Measurements from ENCODE around the gene STPG3. TPM values are rescaled to one million over a fixed set of nuclear protein-coding genes. Genes with fewer than 3 reads are reported as not detected.
A peak's percentile ranks its signal among the peaks of the same experiment; 100 is the strongest.

Gene STPG3
- total and polyA plus RNA-seq, 7 donors = 0.08 TPM; not detected in 6

DNA sequence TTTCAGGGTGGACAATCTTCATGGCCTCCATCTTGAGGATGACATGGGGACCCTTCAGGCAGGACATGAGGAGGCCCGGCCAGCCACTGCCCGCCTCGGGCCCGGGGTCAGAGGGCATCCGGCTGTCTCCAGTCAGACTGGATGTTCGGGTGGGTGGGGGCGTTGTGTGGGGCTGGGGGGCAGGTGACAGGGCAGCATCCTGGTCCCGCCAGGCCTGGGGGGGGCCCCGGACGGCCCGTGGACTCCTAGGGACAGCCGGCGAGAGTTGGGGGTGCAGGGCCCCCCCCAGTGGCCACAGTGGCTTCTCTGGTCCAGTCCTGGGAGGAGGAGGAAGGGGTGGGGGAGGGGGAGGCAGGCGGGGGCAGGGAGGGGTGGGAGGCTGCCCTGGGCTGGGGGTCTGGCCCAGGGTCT lies 30.0 kb upstream of the STPG3 start:
- no peaks in the 10 kb centered on the region for H3K36me3 ChIP-seq (ENCODE audit: insufficient read depth in 1 of 2, low read depth in 1 of 2)
- peak overlapping the region; percentile 57 for H3K4me3 ChIP-seq
- no peaks in the 10 kb centered on the region for H3K27me3 ChIP-seq (ENCODE audit: insufficient read depth in 3 of 3, low read length in 2 of 3)
- ATAC-seq (no peak), DNase-seq (no peak)
- no peak overlapping the region for H3K27ac ChIP-seq
- TF ChIP-seq, protein P1, sequence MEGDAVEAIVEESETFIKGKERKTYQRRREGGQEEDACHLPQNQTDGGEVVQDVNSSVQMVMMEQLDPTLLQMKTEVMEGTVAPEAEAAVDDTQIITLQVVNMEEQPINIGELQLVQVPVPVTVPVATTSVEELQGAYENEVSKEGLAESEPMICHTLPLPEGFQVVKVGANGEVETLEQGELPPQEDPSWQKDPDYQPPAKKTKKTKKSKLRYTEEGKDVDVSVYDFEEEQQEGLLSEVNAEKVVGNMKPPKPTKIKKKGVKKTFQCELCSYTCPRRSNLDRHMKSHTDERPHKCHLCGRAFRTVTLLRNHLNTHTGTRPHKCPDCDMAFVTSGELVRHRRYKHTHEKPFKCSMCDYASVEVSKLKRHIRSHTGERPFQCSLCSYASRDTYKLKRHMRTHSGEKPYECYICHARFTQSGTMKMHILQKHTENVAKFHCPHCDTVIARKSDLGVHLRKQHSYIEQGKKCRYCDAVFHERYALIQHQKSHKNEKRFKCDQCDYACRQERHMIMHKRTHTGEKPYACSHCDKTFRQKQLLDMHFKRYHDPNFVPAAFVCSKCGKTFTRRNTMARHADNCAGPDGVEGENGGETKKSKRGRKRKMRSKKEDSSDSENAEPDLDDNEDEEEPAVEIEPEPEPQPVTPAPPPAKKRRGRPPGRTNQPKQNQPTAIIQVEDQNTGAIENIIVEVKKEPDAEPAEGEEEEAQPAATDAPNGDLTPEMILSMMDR (IDR thresholded peaks at IDR 0.05) = no peak
- WGBS, 3 donors = 69 to 79% (median 76%) methylated on average over 13 to 14 of the region's 14 CpGs
- intact Hi-C loops (cut with DNase I) = no loop called here
- H3K4me1 ChIP-seq = peaks cover 11% of the 10 kb centered on the region
- no peaks in the 10 kb centered on the region for H3K9me3 ChIP-seq

DNA sequence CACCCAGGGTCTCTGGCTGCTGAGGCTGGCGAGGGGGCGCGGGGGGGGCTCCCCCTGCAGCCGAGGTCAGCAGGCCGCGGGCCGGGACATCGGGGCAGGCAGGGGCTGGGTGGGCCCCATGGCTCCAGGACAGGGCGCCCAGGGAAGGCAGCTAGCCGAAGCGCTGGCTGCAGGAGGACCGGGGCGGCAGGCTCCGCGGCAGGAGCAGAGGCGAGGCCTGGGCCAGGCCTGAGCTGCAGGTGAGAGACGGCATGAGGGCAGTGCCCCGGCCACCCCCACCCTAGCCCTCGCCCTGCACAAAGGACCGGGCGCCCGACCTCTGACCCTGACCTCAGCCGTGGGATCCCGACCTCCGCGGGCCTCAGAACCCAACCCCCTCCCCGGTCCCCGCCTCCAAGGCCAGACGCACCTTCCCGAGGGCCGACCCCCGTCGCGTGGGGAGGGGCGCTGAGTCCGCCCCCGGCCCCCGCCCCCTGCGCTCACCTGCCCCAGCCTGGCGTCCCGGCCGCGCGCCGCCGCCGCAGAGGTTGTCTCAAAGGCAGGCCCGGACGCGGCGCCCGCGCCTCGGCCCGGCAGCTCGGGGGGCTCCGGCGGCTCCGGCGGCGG lies 29.5 kb upstream of the STPG3 start:
- no peak overlapping the region for H3K27ac ChIP-seq
- ATAC-seq = no peak
- peaks cover 11% of the 10 kb centered on the region for H3K4me1 ChIP-seq

GRCh38 chr9:137222190-137223077 lies 28.7 kb upstream of the STPG3 start, which contains the start of gene RNF208:
Gene RNF208, minus strand, starts transcription at chr9:137222240. Its CDS starts 1,028 bp downstream, at chr9:137221212.
- Histone ChIP-seq H3K36me3 (ENCODE audit: insufficient read depth in 1 of 2, low read depth in 1 of 2) (no peaks in the 10 kb centered on the region), H3K27me3 (ENCODE audit: insufficient read depth in 3 of 3, low read length in 2 of 3) (peaks cover 0 to 6% (median 0%) of the 10 kb centered on the region in 3 donors), H3K4me1 (peaks cover 11% of the 10 kb centered on the region), H3K27ac (peak within 1 kb of the TSS; percentile 83), H3K9me3 (no peaks in the 10 kb centered on the region), H3K4me3 (peak within 1 kb of the TSS; percentile 76)
- TF ChIP-seq, protein P1 (IDR thresholded peaks at IDR 0.05) = no peak
- ATAC-seq = peak; percentile 12 to 45 (median 32)
- no peak for DNase-seq
- WGBS, 3 donors = 4 to 6% (median 5%) methylated on average over 33 to 88 of the region's 88 CpGs
- intact Hi-C loops (cut with DNase I) = loop anchor here in 1 of 2 donors (2.0 kb wide), 1 partner anchor 34 kb away; the partner anchor contains the start of genes ANAPC2 and SSNA1

More for the DNA sequence above, 29.5 kb upstream of the STPG3 start:
- Histone ChIP-seq H3K36me3 (ENCODE audit: insufficient read depth in 1 of 2, low read depth in 1 of 2) (no peaks in the 10 kb centered on the region), H3K9me3 (no peaks in the 10 kb centered on the region), H3K27me3 (ENCODE audit: insufficient read depth in 3 of 3, low read length in 2 of 3) (no peaks in the 10 kb centered on the region), H3K4me3 (peak overlapping the region; percentile 57)
- DNase-seq = no peak
- WGBS, 3 donors = 8 to 14% (median 10%) methylated on average over 32 to 61 of the region's 61 CpGs
- intact Hi-C loops (cut with DNase I) = loop anchor here in 1 of 2 donors (2.0 kb wide), 1 partner anchor 33 kb away; the partner anchor contains the start of genes ANAPC2 and SSNA1
- TF ChIP-seq, protein P1 (IDR thresholded peaks at IDR 0.05) = no peak

DNA sequence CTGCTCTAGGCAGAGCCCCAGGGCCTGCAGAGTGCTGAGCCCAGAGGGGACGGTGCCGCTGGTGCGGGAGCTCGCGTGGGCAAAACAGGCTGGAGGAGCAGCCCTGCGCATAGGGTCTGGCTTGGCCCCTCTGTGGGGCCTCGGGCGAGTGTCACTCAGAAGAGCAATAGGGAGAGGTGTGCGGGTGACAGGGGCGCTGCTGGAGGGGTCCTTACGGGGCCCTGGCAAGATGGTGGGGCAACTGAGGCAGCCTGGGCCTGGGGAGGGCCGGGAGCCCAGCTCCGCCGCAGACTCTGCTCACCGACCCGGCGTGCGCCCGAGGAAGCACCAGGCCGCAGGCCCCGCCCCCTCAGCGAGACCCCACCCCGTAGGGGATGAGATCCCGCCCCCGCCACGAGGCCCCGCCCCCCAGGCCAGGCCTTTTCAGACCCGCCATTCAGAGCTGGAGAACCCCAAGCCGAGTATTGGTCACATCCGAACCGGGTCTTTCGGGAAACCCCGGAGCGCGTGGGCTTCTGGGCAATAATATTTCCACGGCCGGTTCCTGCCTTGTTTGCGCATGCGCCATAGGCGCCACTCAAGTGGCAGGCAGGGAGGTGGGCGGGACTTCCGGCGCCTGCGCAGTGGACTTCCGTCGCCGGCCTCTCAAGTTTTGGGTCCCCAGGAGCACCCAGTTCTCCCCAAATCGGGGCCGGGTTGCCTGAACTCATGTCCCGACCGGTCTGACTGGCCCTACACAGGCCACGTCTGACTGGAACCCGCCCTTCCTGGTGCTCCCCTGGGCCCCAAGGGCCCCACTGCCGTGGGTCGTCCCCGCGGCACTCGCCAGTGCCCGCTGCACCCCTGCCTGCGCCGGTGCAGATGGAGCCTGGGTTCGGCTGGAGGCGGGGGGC lies 27.8 kb upstream of the STPG3 start:
- TF ChIP-seq, protein P1 (IDR thresholded peaks at IDR 0.05) = no peak

More for the DNA sequence above, 27.8 kb upstream of the STPG3 start:
- Histone ChIP-seq H3K9me3 (no peaks in the 10 kb centered on the region), H3K36me3 (ENCODE audit: insufficient read depth in 1 of 2, low read depth in 1 of 2) (no peaks in the 10 kb centered on the region), H3K27ac (peak overlapping the region; percentile 83), H3K4me1 (peaks cover 11% of the 10 kb centered on the region), H3K4me3 (peak overlapping the region; percentile 76), H3K27me3 (ENCODE audit: insufficient read depth in 3 of 3, low read length in 2 of 3) (peaks cover 0 to 12% (median 0%) of the 10 kb centered on the region in 3 donors)
- WGBS, 3 donors = 1 to 3% (median 1%) methylated on average over 48 to 63 of the region's 63 CpGs
- intact Hi-C loops (cut with DNase I) = loop anchor here in 1 of 2 donors (2.0 kb wide), 1 partner anchor 35 kb away; the partner anchor contains the start of genes ANAPC2 and SSNA1
- DNase-seq = peak; percentile 98 to 99
- peak; percentile 92 to 93 (median 92) for ATAC-seq
